Inflammatory macrophage treated with lipopolysaccharide for 1 hour (primary cell): Measurements from ENCODE around the gene RGPD8.
"Not testable (repeated sequence)": the region's sequence is repeated elsewhere in the genome, so short reads cannot be mapped to it uniquely, and the experiment has no call there.

ENCODE experiments used
- DNase-seq, 2 donors: peaks; one replicate each; pipeline ENCODE4 v3.0.0-alpha.2; 2020 to 2022

The RGPD8 gene

DNA sequence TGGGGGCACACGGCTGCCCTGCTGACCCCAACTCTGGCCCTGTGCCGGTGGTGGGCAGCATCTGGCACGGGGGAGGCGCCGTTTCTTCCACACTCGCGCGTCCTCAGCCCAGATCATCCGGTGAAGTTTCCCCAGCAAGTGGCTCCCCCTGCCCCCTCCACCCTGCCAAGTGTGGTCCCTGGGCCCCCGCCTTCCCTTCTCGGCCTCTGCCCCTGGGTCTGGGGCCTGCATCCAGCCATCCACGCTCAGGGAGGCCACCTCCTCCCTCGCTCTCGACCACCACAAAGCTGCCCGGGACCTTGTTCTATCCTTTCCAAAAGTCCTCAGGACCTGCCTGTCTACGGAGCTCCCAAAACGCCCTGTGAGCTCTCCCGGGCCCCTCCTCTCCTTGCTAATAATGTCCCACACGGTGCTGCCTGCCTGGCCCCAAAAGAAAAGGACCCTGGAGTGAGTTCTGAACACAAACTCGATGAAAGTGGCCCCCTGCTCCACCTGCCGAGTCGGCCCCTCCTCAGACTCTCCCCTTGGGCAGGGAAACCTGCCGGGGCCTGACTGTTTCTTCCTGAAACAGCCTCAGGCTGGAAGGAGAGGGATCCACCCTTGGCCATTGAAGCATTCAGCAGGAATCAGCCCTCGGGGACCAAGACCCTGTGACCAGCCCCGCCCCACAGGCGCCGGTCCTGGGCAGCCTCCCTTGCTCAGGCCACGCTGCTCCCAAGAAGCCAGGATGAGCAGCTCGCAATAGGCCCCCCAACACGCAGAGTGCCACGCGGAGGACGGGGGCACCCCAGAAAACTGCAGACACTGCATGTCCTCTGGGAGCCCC is 1.7 kb upstream of the RGPD8 start:
- not testable (repeated sequence) for DNase-seq

DNA sequence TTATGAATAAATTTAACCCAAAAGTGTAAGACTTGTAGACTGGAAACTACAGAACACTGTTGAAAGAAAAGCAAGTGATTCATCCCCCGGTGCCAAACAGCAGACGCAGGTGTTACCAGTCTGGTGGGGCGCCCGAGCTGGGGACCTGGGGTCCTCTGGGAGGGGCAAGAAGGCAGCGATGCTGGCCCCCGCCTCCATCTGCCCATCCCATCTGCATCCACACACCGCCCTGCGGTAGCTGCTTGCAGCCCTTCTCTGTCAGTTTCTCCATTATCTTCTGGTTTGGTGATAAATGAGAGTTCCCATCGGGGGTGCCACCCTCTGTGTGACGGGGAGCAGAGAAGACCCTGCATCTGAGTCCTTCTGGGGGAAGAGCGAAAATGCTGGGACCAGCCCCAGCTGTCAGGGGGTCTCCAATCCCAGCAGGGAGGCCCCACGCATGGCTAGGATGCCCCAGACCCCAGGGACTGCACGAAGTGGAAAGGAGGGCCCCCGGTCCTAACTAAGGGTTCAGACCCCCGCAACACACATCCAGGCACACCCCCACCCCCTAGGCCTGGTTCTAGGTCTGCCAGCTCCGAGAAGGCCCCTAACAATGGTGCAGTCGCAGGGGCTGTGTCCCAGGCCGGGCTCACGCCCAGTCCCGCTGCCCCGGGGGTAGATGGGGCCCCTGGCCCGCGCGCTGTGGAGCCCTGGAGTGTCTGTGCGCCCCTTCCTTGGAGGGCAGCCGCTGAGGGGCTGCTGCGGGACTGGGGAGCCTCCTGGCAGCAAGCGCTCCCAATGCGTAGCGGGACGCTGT is 686 bp upstream of the RGPD8 start:
- DNase-seq: no peak

DNA sequence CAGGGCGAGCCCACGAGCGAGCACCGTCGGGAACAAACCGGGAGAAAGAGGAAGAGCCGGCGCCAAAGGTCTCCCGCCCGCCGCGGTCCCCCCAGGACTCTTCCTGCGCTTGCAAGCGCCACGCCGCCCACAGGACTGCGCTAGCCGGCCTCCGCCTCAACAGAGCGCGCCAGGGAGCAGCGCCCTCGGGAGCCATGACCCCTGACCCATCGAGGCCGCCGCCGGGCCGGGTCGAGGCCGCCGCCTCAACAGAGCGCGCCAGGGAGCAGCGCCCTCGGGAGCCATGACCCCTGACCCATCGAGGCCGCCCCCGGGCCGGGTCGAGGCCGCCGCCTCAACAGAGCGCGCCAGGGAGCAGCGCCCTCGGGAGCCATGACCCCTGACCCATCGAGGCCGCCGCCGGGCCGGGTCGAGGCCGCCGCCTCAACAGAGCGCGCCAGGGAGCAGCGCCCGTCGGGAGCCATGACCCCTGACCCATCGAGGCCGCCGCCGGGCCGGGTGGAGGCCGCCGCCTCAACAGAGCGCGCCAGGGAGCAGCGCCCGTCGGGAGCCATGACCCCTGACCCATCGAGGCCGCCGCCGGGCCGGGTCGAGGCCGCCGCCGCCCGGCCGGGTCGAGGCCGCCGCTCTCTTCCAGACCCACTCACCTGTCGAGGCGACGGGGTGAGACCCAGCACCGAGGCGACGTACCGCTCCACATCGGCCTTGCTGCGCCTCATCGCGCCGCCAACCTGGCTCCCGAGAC is 538 bp downstream of the RGPD8 start:
- peak; percentile 31 to 53 for DNase-seq

DNA sequence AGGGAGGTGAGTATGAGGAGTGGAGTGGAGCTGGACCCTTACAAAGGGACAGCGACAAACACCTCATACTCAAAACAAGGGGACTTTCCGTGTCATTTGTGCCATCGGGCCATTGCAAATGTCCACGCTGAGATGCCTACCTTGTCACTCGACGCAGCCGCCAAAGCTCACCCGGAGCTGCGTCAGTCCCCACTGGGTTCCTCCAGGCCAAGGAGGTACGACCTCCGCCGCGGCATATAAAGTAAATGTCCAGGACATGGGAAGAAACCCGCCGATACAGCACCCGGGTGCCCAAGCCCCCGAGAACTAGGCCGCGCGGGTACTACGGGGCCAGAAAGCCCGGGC is 1.1 kb downstream of the RGPD8 start:
- not testable (repeated sequence) for DNase-seq

DNA sequence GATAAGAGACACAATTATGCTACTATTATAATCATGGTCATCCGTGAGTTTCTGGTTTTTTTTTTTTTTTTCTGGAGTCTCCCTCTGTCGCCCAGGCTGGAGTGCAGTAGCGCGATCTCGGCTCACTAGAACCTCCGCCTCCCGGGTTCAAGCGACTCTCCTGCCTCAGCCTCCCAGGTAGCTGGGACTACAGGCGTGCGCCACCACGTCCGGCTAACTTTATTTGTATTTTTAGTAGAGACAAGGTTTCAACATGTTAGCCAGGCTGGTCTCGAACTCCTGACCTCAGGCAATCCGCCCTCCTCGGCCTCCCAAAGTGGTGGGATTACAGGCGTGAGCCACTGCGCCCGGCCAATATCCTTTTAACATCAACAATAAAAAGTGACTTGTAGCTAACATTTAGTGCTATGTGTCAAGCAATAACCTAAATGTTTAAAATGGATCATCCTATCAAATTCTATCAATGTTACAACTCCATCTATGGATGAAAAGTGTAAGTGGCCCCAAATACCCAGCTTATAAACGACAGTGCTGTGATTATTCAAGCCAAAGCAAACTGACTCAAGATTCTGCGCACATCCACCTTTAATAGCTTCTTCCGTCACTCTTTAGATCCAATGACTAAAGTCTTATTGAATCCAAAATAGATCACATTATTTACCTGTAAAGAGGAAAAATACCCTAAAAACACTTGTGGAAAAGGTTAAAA is 1.7 kb downstream of the RGPD8 start:
- not testable (repeated sequence) for DNase-seq

DNA sequence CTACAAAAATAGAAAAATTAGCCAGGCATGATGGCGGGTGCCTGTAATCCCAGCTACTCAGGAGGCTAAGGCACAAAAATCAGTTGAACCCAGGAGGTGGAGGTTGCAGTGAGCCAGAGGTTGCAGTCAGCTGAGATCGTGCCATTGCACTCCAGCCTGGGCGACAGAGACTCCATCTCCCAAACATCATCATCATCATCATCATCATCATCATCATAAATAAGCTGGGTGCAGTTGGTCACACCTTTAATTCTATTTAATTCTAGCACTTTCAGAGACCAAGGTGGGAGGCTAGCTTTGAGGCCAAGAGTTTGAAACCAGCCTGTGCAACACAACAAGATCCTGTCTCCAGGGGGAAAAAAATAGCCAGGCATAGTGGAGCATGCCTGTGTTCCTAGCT is 8.9 kb downstream of the RGPD8 start:
- not testable (repeated sequence) for DNase-seq

DNA sequence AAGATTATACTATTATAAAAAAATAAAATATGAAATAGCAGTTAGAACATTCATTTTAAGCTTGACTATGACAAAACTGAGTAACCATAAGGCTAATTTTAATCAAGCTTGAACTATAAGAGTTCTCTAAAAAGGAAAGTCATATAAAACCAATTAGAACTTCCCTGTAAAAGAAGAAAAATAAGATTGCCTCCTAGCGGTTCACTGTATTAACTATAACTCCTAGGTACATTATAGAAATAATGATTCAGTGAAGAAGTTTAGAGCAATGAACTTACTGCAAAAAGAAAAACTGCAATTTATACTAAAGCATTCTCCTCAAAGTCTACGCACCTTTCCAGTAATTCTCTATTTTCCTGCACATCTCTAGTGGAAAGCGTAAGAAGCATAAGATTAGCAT is 16.6 kb downstream of the RGPD8 start:
- not testable (repeated sequence) for DNase-seq

DNA sequence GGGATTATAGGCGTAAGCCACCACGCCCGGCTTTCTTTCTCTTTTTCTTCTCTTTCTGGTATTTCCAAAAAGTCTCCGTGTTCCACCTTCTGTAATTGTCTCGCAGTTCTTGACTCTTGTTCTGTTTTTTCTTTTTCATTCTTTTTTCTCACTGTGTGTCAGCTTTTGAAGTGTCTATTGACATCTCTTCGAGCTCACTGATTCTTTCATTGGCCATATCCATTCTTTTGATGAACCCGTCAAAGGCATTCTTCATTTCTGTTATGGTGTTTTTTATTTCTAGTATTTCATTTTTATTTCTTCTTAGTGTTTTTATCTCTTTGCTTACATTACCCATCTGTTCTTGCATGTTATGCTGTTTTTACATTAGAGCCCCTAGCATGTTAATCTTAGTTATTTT is 73.4 kb downstream of the RGPD8 start:
- DNase-seq: not testable (repeated sequence)

DNA sequence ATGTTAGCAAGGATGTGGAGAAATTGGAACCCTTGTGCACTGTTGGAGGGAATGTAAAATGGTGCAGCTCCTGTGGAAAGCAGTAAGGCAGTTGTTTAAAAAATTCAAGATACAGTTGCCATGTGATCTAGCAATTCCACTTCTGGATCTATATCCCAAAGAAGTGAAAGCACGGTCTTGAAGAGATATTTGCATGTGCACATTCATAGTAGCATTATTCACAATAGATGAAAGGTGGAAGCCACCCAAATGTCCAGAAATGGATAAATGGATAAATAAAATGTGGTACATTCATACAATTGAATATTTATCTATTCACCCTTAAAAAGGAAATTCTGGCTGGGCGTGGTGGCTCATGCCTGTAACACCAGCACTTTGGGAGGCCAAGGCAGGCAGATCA is 79.1 kb downstream of the RGPD8 start:
- DNase-seq: not testable (repeated sequence)

DNA sequence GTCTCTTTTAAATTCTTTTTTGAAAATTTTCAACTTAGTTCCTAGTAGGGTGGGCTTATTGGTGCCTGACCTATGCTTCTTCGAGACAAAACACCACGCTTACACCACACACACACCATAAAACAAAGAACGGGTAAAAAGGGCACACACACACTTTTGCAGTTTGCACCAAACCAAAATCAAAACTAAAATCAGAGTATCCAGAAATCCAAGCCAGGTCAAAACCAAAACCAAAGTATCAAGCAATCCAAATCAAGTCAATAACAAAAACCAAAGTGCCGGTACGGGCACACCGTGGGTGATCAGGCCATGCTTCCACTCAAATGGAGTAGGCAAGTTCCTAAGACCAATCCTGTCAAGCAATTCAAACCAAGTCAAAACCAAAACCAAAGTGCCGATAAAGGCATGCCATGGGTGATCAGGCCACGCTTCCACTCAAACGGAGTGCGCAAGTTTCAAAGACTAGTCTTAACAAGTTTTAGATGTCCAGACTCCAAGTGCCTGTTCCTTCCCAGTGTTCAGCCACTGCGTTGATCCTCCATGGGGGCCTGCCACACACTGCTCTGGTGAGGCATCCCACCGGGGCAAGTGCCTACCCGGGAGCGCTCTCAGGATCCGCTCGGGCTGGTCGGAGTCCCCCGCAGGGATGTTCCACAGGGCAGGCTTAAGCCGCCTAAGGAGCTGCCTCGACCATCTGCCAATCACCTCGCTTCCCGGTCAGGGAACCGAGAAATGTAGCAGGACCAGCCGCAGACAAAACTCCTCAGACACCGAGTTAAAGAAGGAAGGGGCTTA is 80.4 kb downstream of the RGPD8 start:
- DNase-seq: not testable (repeated sequence)

DNA sequence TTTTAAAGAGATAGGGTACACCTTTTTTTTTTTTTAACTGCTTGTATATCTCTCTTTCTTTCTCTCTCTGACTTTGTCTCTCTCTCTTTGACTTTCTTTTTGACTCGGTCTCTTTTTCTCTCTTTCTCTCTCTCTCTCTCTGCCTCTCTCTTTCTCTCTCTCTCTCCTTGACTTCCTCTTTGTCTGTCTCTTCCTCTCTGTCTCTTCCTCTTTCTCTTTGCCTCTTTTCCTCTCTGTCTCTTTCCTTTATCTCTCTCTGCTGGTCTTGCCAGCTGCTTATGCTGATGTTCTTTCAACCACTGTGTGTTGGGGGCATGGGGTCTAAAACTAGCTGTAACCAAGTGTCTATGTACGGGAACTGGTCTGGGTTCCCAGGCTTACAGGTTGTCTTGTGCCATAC is 81.2 kb downstream of the RGPD8 start:
- not testable (repeated sequence) for DNase-seq

DNA sequence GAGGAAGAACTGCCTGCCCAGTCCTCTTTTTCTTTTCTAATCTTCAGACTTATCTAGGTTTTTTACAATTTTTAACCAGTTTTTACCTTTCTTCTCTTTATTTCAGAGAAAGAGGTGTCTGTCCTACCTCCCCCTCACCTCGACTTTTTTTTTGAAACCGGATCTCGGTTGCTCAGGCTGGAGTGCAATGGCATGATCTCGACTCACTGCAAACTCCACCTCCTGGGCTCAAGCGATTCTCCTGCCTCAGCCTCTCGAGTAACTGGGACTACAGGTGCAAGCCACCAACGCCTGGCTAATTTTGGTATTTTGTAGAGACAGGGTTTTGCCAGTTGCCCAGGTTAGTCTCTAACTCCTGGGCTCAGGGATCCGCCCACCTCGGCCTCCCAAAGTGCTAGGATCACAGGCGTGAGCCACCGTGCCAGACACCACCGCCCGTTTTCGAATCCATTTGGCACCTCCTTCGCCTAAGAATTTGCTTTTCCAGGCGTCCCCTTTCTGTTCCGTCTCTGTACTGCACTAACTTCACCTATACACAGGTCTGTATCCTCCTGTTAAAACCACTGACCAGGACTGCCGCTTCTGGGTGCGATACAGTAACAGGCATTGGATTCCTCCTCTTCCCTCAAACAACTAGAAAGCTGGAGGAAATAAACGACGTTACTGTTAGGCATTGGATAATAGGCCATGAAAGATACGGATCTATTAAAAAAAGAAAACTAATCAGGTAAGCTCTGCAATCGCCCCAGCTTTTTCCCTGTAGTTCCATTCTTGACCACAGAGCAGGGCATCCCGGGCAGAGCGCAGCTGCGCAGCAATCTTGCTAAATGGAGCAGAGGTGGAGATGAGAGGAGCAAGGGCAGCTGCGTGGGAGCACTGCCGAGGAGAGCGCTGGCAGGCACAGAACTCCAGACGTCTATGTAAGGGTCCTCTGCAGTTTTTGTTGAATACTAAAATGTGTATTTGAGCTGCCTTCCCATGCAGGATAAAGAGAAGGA is 88.1 kb downstream of the RGPD8 start:
- DNase-seq: no peak

DNA sequence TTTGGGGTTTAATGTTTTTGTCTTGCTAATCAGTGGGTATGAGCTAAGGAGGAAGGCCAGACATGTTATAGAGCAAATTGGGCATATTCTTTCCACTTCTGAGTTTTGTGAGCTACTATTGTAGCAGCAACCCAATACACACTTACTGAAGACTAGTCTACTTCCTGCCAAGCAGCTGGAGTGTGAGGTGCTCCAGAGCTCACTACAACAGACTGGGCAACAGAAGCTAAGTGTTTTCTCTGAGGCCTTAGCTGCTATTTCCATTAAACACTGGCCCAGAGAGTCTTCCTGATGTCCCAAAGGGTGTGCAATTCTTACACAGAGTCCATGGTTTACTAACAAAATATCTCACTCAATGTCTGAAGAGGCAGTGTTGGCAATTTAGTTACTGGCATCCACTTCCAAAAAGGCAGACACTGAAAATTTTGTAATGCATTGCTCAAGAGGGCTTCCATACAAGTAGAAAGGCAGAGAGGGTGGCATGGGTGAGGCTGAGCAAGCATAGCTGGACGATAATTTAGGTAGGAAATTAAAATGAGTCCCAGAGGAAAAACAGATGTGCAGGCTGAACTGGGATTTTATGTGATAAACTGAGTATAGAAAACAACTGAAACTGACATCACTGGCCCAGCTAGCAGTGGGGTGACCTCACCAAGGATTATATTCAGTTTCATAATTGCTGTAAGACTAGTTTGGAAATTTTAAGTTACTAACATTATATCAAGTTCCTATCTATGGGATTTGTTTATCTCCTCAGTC is 89.4 kb downstream of the RGPD8 start:
- DNase-seq: peak in 1 of 2 donors; percentile 5

DNA sequence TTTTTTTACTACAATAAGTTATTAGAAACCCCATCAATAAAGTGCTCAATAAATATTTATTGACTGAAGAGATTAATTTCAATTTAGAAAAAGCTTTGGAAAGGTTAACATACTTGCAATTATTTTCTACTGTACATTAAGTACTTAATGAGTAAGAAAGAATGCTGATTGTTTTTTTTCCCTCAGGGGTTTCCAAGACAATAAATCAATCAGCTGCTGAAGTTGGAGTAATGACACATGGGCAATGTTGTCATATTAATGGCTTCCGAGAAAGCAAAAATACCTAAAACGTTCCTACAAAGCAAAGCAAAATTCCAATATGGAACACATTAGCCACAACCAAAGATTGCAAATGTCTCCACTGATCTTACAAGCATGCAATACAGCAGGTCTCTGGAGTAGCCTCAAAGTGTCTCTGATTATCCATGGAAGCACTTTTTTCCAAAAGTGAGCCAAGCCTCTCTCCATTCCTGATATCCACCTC is 91.3 kb downstream of the RGPD8 start:
- no peak for DNase-seq

DNA sequence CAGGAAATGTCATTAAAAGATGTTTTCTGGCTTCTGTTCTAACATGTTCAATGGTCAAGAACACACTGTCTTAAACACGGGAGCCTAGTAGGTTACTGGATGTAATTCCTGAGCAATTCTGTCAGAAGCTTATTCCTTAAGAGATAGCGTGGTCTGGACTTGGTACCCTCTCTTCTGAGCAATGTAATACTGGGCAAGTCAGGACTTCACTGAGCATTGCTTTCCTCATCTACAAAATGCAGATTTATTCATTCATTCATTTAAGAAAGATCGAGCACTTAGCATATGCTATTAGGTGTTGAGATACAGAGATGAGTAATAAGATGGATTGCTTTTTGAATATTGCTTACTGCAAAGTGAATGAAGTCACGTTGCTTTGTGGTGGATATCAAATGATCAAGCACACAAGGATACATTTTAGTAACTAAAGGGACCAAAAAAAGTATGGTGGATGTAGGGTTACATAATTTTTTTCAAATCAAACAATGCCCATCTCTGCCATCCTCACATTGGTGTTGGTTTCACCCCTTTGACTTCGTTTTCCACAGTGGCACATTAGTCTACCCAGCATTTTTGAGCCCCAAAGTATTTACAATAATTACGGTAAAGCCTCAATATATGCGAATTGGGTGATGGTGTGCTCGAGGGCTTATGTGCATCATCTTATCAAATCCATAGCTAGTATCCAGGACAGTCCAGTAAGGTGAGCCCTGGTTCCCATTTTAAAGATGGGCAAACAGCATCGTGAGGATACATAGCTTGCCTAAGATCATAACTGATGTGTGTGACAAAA is 92.8 kb downstream of the RGPD8 start:
- no peak for DNase-seq

DNA sequence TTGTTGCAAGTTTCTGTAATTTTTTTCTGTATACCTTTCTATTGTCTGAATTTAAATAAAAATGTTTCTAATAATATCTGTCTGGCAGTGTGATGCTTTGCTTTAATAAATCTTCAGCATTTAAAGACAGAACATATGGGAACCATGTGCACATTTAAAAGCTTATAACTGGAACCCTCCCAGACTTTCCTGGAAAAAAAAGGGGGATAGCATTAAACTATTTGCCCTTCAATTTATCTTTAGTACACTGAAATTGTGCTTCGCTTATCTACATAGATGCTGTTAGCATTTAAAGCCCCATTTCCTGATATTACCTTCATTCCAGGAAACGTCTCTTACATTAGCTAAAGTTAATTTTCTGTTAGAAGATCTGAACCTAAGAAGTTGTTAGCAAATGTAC is 93.5 kb downstream of the RGPD8 start:
- no peak for DNase-seq

DNA sequence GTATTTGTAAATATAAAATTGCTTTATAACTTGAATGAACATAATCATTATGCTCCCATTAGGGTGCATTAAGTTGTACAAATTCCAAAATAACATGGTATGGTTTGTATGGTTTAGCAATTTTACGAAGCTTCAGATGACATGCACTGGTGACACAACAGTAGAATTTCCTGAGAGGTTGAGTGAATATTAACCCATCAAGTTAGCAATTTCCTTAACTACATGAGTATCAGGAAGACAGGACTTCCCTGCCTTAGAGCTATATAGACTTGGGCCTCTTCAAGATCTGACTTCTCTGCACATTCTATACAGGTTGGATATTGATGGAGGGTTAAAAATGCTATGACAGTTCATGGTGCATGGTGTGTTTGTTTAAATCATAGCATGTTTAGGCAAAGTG is 97.8 kb downstream of the RGPD8 start:
- peak; percentile 6 to 16 for DNase-seq

DNA sequence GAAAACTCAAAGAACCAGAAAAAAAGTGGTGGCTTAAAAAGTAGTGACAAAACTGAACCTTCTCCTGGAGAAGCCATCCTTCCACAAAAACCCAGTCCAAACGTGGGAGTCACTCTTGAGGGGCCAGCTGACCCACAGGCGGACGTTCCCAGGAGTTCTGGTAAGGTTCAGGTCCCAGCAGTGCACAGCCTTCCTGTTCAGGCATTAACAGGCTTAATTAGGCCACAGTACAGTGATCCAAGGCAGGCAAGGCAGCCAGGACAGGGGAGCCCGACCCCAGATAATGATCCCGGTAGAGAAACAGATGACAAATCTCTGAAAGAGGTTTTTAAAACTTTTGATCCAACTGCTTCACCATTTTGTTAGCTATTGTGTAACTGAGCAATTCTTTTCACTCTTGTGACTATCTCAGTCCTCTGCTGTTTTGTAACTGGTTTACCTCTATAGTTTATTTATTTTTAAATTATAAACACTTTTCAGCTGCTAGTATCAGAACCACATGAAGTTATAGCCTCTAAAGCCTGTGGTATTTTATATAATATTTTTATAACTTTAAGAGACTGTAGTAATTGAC is 101.2 kb downstream of the RGPD8 start:
- DNase-seq: no peak
